ENCODE data around the gene CDC14B. TPM values are rescaled to one million over a fixed set of nuclear protein-coding genes. Genes with fewer than 3 reads are reported as not detected.

CDC14B gene
- total and polyA plus RNA-seq, 2 of the 4 experiments (the other 2 are of a cell fraction) = 9.7 to 26.3 TPM

GRCh38 chr9:96509848-96510247 is 109.8 kb downstream of the CDC14B start:
- Histone ChIP-seq H2BK20ac (ENCODE audit: low read depth, low read length) (no peak overlapping the region), H4K8ac (ENCODE audit: low read depth in 2 of 2, low read length in 2 of 2) (no peak overlapping the region), H3K27me3 (ENCODE audit: control insufficient read depth, insufficient read depth, low read length) (no peaks in the 10 kb centered on the region), H2AK5ac (ENCODE audit: low read depth, low read length) (no peak overlapping the region), H3K4ac (ENCODE audit: low read depth, low read length) (no peak overlapping the region), H3K4me3 (ENCODE audit: insufficient read depth, low read depth, low read length) (no peak overlapping the region), H4K20me1 (ENCODE audit: insufficient read depth, low read length) (no peaks in the 10 kb centered on the region; the same call in 1 of the 2 replicates), H2AFZ (replicated peaks; ENCODE audit: low read length, poor library complexity) (no peak overlapping the region), H3K23ac (ENCODE audit: low read depth, low read length) (no peak overlapping the region), H3K9me1 (ENCODE audit: insufficient read depth, low read length) (peaks cover 14% of the 10 kb centered on the region; the same call in 1 of the 2 replicates), H3K4me1 (ENCODE audit: control insufficient read depth, insufficient read depth, low read length) (peaks cover 10% of the 10 kb centered on the region), H2BK5ac (ENCODE audit: low read depth, low read length, poor library complexity, severe bottlenecking) (no peak overlapping the region), H4K91ac (ENCODE audit: insufficient read depth, low read depth, low read length) (no peak overlapping the region), H4K5ac (ENCODE audit: low read depth, low read length) (no peak overlapping the region), H2AK9ac (replicated peaks; ENCODE audit: low read depth, low read length, poor library complexity) (no peak overlapping the region), H3K27ac (ENCODE audit: insufficient read depth, low read length) (no peak overlapping the region), H2BK120ac (ENCODE audit: low read depth, low read length) (no peak overlapping the region), H3K36me3 (ENCODE audit: control insufficient read depth, insufficient read depth, low read length) (peaks cover 9% of the 10 kb centered on the region), H3K9ac (ENCODE audit: low read depth, low read length) (no peak overlapping the region), H3K4me2 (ENCODE audit: low read depth, low read length) (no peak overlapping the region), H3K14ac (replicated peaks; ENCODE audit: low read depth, low read length) (no peak overlapping the region), H3K9me3 (ENCODE audit: control insufficient read depth, insufficient read depth, low read length) (no peaks in the 10 kb centered on the region), H3K18ac (ENCODE audit: low read depth, low read length) (no peak overlapping the region), H3K79me1 (ENCODE audit: low read depth in 1 of 2, low read length in 2 of 2) (peaks cover 0 to 9% of the 10 kb centered on the region in 2 experiments; a peak in 2 of 4 replicates), H2BK15ac (ENCODE audit: low read depth, low read length) (no peak overlapping the region), H3K56ac (ENCODE audit: extremely low read depth, insufficient read depth, low read length) (no peak overlapping the region)
- ATAC-seq (ENCODE audit: low read depth) = no peak
- no CpG with 5 or more reads among the region's 2 CpGs for WGBS, 2 experiments (ENCODE audit: extremely low coverage in 2 of 2, insufficient read length in 1 of 2)
- POLR2A ChIA-PET (ENCODE audit: unreplicated experiment) = no interaction called here
- no TSS peak for BruUV-seq (replicated peaks)
- DNase-seq = no peak
- intact Hi-C loops (cut with micrococcal nuclease) = no loop called here
- CTCF ChIA-PET = no interaction called here
- TF ChIP-seq MAZ (IDR thresholded peaks at IDR 0.05; ENCODE audit: borderline replicate concordance, low read depth, low read length) (no peak), CEBPB (IDR thresholded peaks at IDR 0.05; ENCODE audit: low read depth, low read length) (no peak), BHLHE40 (IDR thresholded peaks at IDR 0.05; ENCODE audit: low read depth, low read length) (no peak), POLR2A (IDR thresholded peaks at IDR 0.05; ENCODE audit: low read depth, low read length) (no peak), NFE2L2 (IDR thresholded peaks at IDR 0.05; ENCODE audit: low read depth, low read length) (no peak), RFX5 (IDR thresholded peaks at IDR 0.05; ENCODE audit: low read depth, low read length) (no peak), ELK1 (IDR thresholded peaks at IDR 0.05; ENCODE audit: borderline replicate concordance, low read depth, low read length) (no peak), FOS (IDR thresholded peaks at IDR 0.05; ENCODE audit: low read depth, low read length) (no peak), MXI1 (IDR thresholded peaks at IDR 0.05; ENCODE audit: borderline replicate concordance, low read depth, low read length) (no peak), MAFK (IDR thresholded peaks at IDR 0.05; ENCODE audit: low read depth, low read length) (no peak), USF2 (IDR thresholded peaks at IDR 0.05; ENCODE audit: low read depth, low read length) (no peak), RCOR1 (IDR thresholded peaks at IDR 0.05; ENCODE audit: insufficient replicate concordance, low read length) (no peak), CTCF (conservative IDR thresholded peaks at IDR 0.05; ENCODE audit: low read depth, low read length) (no peak)
- dilution Hi-C loops (cut with HindIII; ENCODE audit: low sequenced_read_pairs, unreplicated experiment) = no loop called here
- in situ Hi-C loops (cut with MboI; ENCODE audit: low sequenced_read_pairs) = no loop called here

Data from IMR-90 (cell line).